GM12874 (cell line): ENCODE measurements around the gene LZTR1.

ENCODE experiments used
- TF ChIP-seq, protein P1 (sequence below): IDR thresholded peaks from 2 replicates; pipeline ENCODE4 v1.5.1; 2011; ENCODE audit warnings: low read depth, mild to moderate bottlenecking, control low read depth, low read length, moderate library complexity; ENCODE audit not compliant: insufficient read depth

The LZTR1 gene

DNA sequence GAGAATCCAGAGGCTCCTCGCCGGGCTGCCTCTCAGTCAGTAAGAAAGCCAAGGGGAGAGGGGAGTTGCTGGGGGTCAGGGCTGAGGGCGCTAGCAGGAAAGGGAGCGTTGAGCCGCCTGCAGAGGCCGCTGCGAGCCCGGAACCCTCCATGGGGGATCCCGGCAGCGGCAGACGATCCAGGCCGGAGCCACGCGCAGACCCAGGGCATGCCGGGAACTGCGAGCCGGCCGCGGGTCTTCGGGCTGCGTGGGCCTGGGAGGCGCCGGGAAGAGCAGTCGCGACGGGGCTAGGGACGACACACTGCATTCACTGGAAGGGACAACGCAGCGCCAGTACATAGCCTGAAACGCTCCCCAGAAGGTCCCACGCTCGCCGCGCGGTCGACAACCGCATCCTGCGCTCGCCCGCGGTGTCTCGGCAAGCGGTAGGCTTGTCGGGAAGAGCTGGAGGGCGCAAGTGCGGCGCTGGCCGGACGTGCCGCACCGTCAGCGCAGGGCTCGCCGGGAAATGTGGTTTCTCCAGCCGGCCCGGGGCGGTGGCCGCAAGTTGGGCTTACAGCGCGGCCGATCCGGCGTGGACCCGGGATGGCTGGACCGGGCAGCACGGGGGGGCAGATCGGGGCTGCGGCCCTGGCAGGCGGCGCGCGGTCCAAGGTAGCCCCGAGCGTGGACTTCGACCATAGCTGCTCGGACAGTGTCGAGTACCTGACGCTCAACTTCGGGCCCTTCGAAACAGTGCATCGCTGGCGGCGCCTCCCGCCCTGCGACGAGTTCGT, at the start of gene LZTR1:
Gene LZTR1, plus strand, starts transcription at position 511 of the 776 bp plus-strand sequence. Its CDS starts 75 bp downstream, at position 586.
- TF ChIP-seq, protein P1, sequence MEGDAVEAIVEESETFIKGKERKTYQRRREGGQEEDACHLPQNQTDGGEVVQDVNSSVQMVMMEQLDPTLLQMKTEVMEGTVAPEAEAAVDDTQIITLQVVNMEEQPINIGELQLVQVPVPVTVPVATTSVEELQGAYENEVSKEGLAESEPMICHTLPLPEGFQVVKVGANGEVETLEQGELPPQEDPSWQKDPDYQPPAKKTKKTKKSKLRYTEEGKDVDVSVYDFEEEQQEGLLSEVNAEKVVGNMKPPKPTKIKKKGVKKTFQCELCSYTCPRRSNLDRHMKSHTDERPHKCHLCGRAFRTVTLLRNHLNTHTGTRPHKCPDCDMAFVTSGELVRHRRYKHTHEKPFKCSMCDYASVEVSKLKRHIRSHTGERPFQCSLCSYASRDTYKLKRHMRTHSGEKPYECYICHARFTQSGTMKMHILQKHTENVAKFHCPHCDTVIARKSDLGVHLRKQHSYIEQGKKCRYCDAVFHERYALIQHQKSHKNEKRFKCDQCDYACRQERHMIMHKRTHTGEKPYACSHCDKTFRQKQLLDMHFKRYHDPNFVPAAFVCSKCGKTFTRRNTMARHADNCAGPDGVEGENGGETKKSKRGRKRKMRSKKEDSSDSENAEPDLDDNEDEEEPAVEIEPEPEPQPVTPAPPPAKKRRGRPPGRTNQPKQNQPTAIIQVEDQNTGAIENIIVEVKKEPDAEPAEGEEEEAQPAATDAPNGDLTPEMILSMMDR: peak; percentile 68

DNA sequence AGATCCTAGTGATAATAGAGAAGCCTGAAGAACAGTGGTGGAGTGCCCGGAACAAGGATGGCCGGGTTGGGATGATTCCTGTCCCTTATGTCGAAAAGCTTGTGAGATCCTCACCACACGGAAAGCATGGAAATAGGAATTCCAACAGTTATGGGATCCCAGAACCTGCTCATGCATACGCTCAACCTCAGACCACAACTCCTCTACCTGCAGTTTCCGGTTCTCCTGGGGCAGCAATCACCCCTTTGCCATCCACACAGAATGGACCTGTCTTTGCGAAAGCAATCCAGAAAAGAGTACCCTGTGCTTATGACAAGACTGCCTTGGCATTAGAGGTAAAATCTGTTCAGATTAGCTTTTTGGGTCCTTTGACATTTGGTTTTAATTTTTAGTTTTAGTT, 48.2 kb upstream of the LZTR1 start:
- TF ChIP-seq, protein P1: no peak

DNA sequence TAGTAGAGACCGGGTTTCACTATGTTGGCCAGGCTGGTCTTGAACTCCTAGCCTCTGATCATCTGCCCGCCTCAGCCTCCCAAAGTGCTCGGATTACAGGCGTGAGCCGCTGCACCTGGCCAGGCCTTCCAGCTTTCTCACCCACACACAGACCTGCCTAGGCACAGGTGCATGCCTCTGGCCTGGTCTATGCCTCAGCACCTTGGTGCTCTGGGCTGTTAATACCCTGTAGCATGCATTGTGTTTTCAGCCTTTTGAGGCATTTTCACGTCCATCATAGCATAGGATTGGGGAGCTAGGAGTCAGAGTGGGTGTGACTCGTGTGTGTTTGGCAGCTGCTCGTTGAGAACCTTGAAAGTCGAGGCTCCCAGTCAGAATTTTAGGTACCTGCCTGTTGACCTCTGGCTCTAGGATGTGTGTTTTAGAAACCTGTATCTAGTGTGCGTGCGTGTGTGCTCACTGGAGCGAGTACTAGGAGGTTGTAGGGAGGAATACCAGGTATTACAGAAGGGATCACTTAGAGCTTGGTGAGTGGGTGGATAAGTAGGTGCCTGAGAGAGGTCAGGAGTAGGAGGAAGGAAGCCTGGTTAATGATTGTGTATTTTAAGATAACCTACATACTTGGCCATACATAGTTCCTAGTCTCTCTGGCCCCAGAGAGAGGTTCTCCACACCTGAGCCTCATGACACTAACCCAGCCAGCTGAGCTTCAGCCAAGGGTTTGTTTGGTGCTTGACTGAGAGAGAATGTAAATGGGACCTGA, 44.9 kb upstream of the LZTR1 start:
- TF ChIP-seq, protein P1: no peak

DNA sequence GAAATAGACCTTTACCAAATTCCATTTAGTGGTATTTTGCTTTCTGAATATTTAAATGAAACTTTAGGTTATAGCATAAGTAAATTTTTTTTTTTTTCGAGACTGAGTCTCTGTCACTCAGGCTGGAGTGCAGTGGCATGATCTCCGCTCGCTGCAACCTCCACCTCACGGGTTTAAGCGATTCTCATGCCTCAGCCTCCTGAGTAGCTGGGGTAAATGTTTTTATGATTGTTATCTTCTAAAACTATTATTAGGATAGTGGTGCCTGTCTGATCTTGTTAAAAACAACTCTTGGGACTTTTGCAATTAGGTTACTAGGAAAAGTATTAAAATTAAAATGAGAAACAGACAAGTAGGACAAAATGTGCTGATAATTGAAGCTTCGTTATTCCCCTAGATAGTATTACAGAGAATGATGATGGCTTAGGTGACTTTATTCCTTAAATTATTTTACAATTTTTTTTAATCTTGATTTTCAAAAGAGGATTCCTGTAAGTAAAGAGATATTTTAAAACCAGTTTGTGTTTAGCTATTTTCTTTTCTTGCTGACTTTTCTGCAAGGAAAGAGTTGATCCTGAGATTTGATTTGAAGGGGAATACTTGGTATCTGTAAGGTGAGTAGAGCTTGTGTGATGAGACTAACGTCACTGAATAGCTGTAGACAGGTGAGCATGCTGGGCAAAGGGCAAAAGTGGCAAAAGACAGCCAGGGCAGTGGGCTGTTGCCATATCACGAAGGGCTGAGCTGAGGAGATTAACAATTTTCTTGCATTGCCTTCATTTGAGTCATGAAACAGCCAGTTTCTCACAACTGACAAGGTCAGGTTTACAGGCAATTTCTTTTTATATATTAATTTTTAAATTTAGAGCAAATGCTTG, 44.1 kb upstream of the LZTR1 start:
- TF ChIP-seq, protein P1: no peak

DNA sequence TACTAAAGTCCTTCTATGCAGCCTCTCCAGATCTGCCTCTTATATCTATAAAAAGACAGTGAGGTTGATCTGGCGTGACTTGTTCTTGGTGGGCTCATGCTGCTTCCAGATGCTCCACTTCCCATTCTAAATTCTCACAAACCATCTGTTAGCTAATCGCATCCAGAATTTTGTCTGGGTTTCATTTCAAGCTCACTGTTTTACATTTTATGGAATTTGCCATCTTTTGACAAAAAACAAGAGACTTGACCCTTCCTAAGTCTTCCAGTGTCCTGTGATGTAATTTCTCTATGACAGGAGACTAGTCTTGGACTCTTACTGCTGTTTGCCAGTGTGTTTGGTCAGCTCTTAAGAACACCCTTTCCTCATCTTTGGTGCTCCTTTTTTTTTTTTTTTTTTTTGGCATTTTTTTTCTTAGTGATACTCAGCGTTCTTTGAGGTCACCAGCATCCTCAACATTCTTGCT, 41.9 kb upstream of the LZTR1 start:
- TF ChIP-seq, protein P1: no peak

DNA sequence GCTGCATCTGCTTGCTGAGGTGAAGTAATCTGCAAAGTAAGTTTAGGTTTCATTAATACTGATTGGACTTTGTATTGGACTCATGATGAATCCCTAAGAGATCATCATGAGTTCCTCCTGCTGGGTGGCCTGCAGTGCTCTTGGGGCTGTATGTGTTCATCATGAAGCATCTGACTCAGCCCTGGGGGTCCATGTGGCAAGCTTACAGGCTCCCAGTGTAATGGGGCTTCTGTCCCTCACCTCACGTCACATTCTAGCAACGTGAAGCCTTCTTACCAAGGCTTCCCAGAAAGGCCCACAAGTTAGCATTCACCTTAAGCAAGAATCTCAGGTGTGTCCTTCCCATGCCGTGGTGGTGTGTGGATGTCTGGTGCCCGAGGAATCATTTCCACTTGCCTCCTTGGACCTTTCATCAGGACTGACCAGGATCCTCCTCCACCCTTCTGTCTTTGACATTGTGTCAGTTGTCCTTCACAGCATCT, 41.2 kb upstream of the LZTR1 start:
- TF ChIP-seq, protein P1: no peak
